Neural progenitor cell (in vitro differentiated cells): ENCODE measurements around the gene BAZ1A. TPM values are rescaled to one million over a fixed set of nuclear protein-coding genes. Genes with fewer than 3 reads are reported as not detected.

Source experiments
- DNase-seq: peaks from one replicate; pipeline ENCODE4 v3.0.0-alpha.2; 2016; ENCODE audit warnings: low spot score
- H2AFZ ChIP-seq: fragments of 200-600 bp; sonication (generic); replicated peaks from 2 replicates; pipeline ENCODE4 v1.6.1; 2016; ENCODE audit warnings: antibody characterized with exemption
- H3F3A ChIP-seq: fragments of 200-600 bp; sonication (generic); 2 replicates; pipeline ENCODE4 v1.6.1; 2016; ENCODE audit warnings: antibody characterized with exemption, low read depth
- H3K27ac ChIP-seq: fragments of 200-600 bp; sonication (generic); 2 replicates; pipeline ENCODE4 v1.5.1; 2016; ENCODE audit warnings: mild to moderate bottlenecking
- H3K27me3 ChIP-seq: fragments of 200-600 bp; sonication (generic); 2 replicates; pipeline ENCODE4 v1.6.1; 2016; ENCODE audit warnings: mild to moderate bottlenecking, moderate library complexity
- H3K36me3 ChIP-seq: fragments of 200-600 bp; sonication (generic); 2 replicates; pipeline ENCODE4 v1.5.1; 2016
- H3K4me1 ChIP-seq: fragments of 200-600 bp; sonication (generic); 2 replicates; pipeline ENCODE4 v1.6.1; 2016; ENCODE audit warnings: mixed run types
- H3K4me2 ChIP-seq: fragments of 200-600 bp; sonication (generic); 2 replicates; pipeline ENCODE4 v1.6.1; 2016
- H3K4me3 ChIP-seq: fragments of 200-600 bp; sonication (generic); 2 replicates; pipeline ENCODE4 v1.5.1; 2016
- H3K79me2 ChIP-seq: fragments of 200-600 bp; sonication (generic); 2 replicates; pipeline ENCODE4 v1.6.1; 2016; ENCODE audit warnings: low read depth
- H3K9ac ChIP-seq: fragments of 200-600 bp; sonication (generic); 2 replicates; pipeline ENCODE4 v1.6.1; 2016
- H3K9me3 ChIP-seq: fragments of 200-600 bp; sonication (generic); 2 replicates; pipeline ENCODE4 v1.5.1; 2016; ENCODE audit warnings: low read depth
- H4K20me1 ChIP-seq: fragments of 200-600 bp; sonication (generic); 2 replicates; pipeline ENCODE4 v1.6.1; 2016; ENCODE audit warnings: low read depth
- H3K27ac Mint-ChIP-seq: 3 replicates; pipeline ENCODE4 v1.8.0; 2021; ENCODE audit warnings: mixed read lengths
- H3K27me3 Mint-ChIP-seq: 2 replicates; pipeline ENCODE4 v1.8.0; 2022; ENCODE audit warnings: low read depth, mild to moderate bottlenecking, inconsistent platforms, moderate library complexity, mixed read lengths; ENCODE audit not compliant: insufficient read depth
- H3K36me3 Mint-ChIP-seq: 3 replicates; pipeline ENCODE4 v1.8.0; 2021; ENCODE audit warnings: mixed read lengths
- H3K4me1 Mint-ChIP-seq: 3 replicates; pipeline ENCODE4 v1.8.0; 2021; ENCODE audit warnings: mixed read lengths
- H3K4me3 Mint-ChIP-seq: 3 replicates; pipeline ENCODE4 v1.8.0; 2021; ENCODE audit warnings: mild to moderate bottlenecking, moderate library complexity, mixed read lengths
- H3K9me3 Mint-ChIP-seq: 3 replicates; pipeline ENCODE4 v1.8.0; 2020; ENCODE audit warnings: mixed read lengths
- CTCF ChIP-seq: fragments of 200-600 bp; sonication (generic); IDR thresholded peaks from 2 replicates; pipeline ENCODE4 v1.5.1; 2017; ENCODE audit warnings: antibody characterized with exemption, mild to moderate bottlenecking
- EZH2 ChIP-seq: fragments of 200-600 bp; sonication (generic); IDR thresholded peaks from 2 replicates; pipeline ENCODE4 v1.6.1; 2017; ENCODE audit warnings: antibody characterized with exemption, mild to moderate bottlenecking, moderate library complexity
- EZH2phosphoT487 ChIP-seq: fragments of 200-600 bp; sonication (generic); IDR thresholded peaks from 2 replicates; pipeline ENCODE4 v1.6.1; 2017; ENCODE audit warnings: antibody characterized with exemption
- total RNA-seq: library from RNA; depleted of rRNA; stranded (reverse); fragments of >200 nt; gene quantifications from 2 replicates; pipeline ENCODE4 v1.2.3, GENCODE V29; 2015; ENCODE audit warnings: low replicate concordance

The BAZ1A gene
- total RNA-seq, 1 donor from 2014 or later: 11.5 TPM

- Histone ChIP-seq H3K4me2 (no peak overlapping the region), H3K36me3 (no peaks in the 10 kb centered on the region), H3K79me2 (no peaks in the 10 kb centered on the region), H3F3A (no peaks in the 10 kb centered on the region), H3K27me3 (no peaks in the 10 kb centered on the region), H2AFZ (no peak overlapping the region), H3K9ac (no peak overlapping the region), H3K27ac (no peak overlapping the region), H4K20me1 (no peaks in the 10 kb centered on the region), H3K9me3 (no peaks in the 10 kb centered on the region), H3K4me3 (no peak overlapping the region), H3K4me1 (no peaks in the 10 kb centered on the region)
- Mint-ChIP-seq H3K4me3 (no peak overlapping the region), H3K27me3 (peaks cover 2% of the 10 kb centered on the region), H3K27ac (no peak overlapping the region), H3K9me3 (no peaks in the 10 kb centered on the region), H3K4me1 (no peaks in the 10 kb centered on the region), H3K36me3 (peaks cover 17% of the 10 kb centered on the region)
- no peak for TF ChIP-seq EZH2phosphoT487
- no peak for TF ChIP-seq EZH2
- no peak for TF ChIP-seq CTCF
- DNase-seq: no peak
Observed at GRCh38 chr14:34754687-34755086, 120.5 kb downstream of the BAZ1A start.

DNA sequence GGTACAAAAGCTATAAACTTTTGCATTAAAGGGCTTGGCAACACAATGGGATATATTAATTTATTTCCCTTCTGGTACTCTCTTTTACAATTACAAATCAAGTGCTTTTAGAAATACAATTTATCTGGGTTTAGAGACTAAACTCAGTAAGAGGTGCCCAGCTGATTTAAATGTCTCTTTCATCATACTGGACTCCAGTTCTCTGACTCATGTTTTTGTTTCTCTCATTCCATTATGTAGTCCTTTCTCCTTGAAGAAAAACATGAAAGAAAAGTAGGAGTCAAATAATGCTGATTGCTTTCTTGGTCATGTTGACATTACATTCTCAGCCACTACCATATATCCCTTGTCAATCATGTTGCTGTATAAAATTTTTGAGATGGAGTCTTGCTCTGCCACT lies 124.5 kb downstream of the BAZ1A start:
- Histone ChIP-seq H3K27ac (no peak overlapping the region), H3K4me3 (no peak overlapping the region), H3K27me3 (no peaks in the 10 kb centered on the region), H3K4me1 (no peaks in the 10 kb centered on the region), H3K79me2 (no peaks in the 10 kb centered on the region), H3K9ac (no peak overlapping the region), H4K20me1 (no peaks in the 10 kb centered on the region), H3K9me3 (no peaks in the 10 kb centered on the region), H3K36me3 (no peaks in the 10 kb centered on the region), H3K4me2 (no peak overlapping the region), H3F3A (no peaks in the 10 kb centered on the region), H2AFZ (no peak overlapping the region)
- H3K4me1 Mint-ChIP-seq: no peaks in the 10 kb centered on the region
- no peak overlapping the region for H3K27ac Mint-ChIP-seq
- TF ChIP-seq CTCF (no peak), EZH2 (no peak), EZH2phosphoT487 (no peak)
- H3K9me3 Mint-ChIP-seq: no peaks in the 10 kb centered on the region
- H3K27me3 Mint-ChIP-seq: no peaks in the 10 kb centered on the region
- H3K36me3 Mint-ChIP-seq: peaks cover 11% of the 10 kb centered on the region
- no peak overlapping the region for H3K4me3 Mint-ChIP-seq
- no peak for DNase-seq

GRCh38 chr14:34750233-34750632 lies 124.9 kb downstream of the BAZ1A start:
- Mint-ChIP-seq H3K27me3 (no peaks in the 10 kb centered on the region), H3K4me3 (no peak overlapping the region), H3K27ac (no peak overlapping the region), H3K4me1 (no peaks in the 10 kb centered on the region), H3K36me3 (peaks cover 8% of the 10 kb centered on the region), H3K9me3 (no peaks in the 10 kb centered on the region)
- Histone ChIP-seq H3F3A (no peaks in the 10 kb centered on the region), H3K9me3 (no peaks in the 10 kb centered on the region), H3K9ac (no peak overlapping the region), H3K4me2 (no peak overlapping the region), H3K4me1 (no peaks in the 10 kb centered on the region), H2AFZ (no peak overlapping the region), H3K79me2 (no peaks in the 10 kb centered on the region), H3K27me3 (no peaks in the 10 kb centered on the region), H3K4me3 (no peak overlapping the region), H3K36me3 (no peaks in the 10 kb centered on the region), H3K27ac (no peak overlapping the region), H4K20me1 (no peaks in the 10 kb centered on the region)
- no peak for TF ChIP-seq EZH2
- no peak for TF ChIP-seq EZH2phosphoT487
- no peak for TF ChIP-seq CTCF
- no peak for DNase-seq

- Histone ChIP-seq H3F3A (no peaks in the 10 kb centered on the region), H3K4me1 (no peaks in the 10 kb centered on the region), H4K20me1 (no peaks in the 10 kb centered on the region), H3K9ac (no peak overlapping the region), H3K79me2 (no peaks in the 10 kb centered on the region), H3K4me2 (no peak overlapping the region), H2AFZ (no peak overlapping the region), H3K4me3 (no peak overlapping the region), H3K27me3 (no peaks in the 10 kb centered on the region), H3K27ac (no peak overlapping the region), H3K9me3 (no peaks in the 10 kb centered on the region), H3K36me3 (no peaks in the 10 kb centered on the region)
- H3K36me3 Mint-ChIP-seq: peaks cover 8% of the 10 kb centered on the region
- H3K27ac Mint-ChIP-seq: no peak overlapping the region
- no peaks in the 10 kb centered on the region for H3K4me1 Mint-ChIP-seq
- DNase-seq: no peak
- H3K27me3 Mint-ChIP-seq: no peaks in the 10 kb centered on the region
- no peak overlapping the region for H3K4me3 Mint-ChIP-seq
- TF ChIP-seq EZH2 (no peak), CTCF (no peak), EZH2phosphoT487 (no peak)
- H3K9me3 Mint-ChIP-seq: no peaks in the 10 kb centered on the region
Observed at GRCh38 chr14:34749408-34749807, 125.8 kb downstream of the BAZ1A start.
